Gastroesophageal sphincter (tissue), 3 donors: ENCODE results near the gene DNAJC11.
"Not testable (repeated sequence)": the region's sequence is repeated elsewhere in the genome, so short reads cannot be mapped to it uniquely, and the experiment has no call there.

ENCODE experiments used
- POLR2AphosphoS5 ChIP-seq: sonication (generic); formaldehyde crosslinking; IDR thresholded peaks from one replicate; pipeline ENCODE4 v1.6.1; 2017; ENCODE audit warnings: antibody characterized with exemption
- TF ChIP-seq, protein P1 (sequence below), 4 experiments: fragments of 200-600 bp in 2 of 4; fragments of 450-650 bp in 2 of 4; sonication (generic) in 1 of 4; IDR thresholded peaks; one replicate each; pipeline ENCODE4 v1.5.1; 2017 to 2019; ENCODE audit warnings: antibody characterized with exemption in 4 of 4, mild to moderate bottlenecking in 2 of 4, moderate library complexity in 2 of 4

DNA sequence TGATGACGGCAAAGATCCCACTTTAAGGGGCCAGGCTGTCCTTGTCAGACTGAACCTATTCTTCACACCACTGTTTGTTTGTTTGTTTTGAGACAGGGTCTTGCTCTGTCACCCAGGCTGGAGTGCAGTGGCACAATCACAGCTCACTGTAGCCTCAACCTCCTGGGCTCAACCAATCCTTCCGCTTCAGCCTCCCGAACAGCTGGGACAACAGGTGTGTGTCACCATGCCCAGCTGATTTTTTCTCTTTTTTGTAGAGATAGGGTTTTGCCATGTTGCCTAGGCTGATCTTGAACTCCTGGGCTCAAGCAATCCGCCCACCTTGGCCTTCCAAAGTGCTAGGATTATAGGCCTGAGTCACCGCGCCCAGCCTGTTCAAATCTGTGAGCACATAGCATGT, 64.8 kb downstream of the DNAJC11 start:
- TF ChIP-seq, protein P1, sequence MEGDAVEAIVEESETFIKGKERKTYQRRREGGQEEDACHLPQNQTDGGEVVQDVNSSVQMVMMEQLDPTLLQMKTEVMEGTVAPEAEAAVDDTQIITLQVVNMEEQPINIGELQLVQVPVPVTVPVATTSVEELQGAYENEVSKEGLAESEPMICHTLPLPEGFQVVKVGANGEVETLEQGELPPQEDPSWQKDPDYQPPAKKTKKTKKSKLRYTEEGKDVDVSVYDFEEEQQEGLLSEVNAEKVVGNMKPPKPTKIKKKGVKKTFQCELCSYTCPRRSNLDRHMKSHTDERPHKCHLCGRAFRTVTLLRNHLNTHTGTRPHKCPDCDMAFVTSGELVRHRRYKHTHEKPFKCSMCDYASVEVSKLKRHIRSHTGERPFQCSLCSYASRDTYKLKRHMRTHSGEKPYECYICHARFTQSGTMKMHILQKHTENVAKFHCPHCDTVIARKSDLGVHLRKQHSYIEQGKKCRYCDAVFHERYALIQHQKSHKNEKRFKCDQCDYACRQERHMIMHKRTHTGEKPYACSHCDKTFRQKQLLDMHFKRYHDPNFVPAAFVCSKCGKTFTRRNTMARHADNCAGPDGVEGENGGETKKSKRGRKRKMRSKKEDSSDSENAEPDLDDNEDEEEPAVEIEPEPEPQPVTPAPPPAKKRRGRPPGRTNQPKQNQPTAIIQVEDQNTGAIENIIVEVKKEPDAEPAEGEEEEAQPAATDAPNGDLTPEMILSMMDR (IDR thresholded peaks at IDR 0.05) = not testable (repeated sequence)
- not testable (repeated sequence) for TF ChIP-seq POLR2AphosphoS5
